NCI-H82 (cell line): Measurements from ENCODE around the gene TXN2.
"Not testable (repeated sequence)": the region's sequence is repeated elsewhere in the genome, so short reads cannot be mapped to it uniquely, and the experiment has no call there.

Experiments used
- DNase-seq: peaks from one replicate; lab custom pipeline; 2025; lab: John Stamatoyannopoulos, UW

Gene TXN2

GRCh38 chr22:36455571-36456463 lies 25.6 kb downstream of the TXN2 start:
- DNase-seq, result no peak

DNA sequence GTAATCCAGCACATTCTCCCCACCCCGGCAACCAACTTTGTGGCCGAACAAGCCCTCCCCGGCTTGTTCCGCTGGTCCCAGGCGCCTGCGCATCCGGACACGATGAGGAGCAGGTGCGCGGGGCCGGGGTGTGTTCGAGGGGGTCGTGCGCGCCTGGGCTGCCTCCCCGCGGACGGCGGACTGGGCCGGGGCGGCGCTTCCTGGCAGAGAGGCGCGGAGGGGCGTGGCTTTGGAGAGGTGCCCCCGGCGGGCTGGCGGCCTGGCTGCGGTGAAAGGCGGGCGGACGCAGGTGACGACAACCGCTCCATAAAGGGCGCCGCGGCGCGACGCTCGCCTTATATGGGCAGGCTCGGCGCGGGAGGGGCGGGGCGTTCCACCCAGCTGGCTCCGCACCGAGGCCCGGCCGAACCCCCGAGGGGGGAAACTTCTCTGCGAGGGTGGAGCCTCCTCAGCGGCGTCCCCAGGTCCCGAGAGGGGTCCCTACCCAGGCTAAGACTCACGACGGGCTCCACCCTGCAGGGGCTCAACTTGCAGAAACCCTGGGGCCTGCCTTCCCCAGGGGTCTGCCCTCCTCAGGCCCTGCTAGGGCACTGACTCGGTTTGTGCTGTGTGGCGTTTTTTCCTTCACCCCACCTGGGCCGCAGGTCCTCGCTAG lies 26.4 kb downstream of the TXN2 start:
- DNase-seq, result peak; percentile 94

- no peak for DNase-seq
Observed at GRCh38 chr22:36453855-36454378, 27.5 kb downstream of the TXN2 start.

- DNase-seq, result not testable (repeated sequence)
Observed at GRCh38 chr22:36452978-36453607, 28.3 kb downstream of the TXN2 start.

- no peak for DNase-seq
Observed at GRCh38 chr22:36452250-36452977, 29.0 kb downstream of the TXN2 start.

GRCh38 chr22:36450923-36451322 lies 30.5 kb downstream of the TXN2 start:
- DNase-seq, result not testable (repeated sequence)

DNA sequence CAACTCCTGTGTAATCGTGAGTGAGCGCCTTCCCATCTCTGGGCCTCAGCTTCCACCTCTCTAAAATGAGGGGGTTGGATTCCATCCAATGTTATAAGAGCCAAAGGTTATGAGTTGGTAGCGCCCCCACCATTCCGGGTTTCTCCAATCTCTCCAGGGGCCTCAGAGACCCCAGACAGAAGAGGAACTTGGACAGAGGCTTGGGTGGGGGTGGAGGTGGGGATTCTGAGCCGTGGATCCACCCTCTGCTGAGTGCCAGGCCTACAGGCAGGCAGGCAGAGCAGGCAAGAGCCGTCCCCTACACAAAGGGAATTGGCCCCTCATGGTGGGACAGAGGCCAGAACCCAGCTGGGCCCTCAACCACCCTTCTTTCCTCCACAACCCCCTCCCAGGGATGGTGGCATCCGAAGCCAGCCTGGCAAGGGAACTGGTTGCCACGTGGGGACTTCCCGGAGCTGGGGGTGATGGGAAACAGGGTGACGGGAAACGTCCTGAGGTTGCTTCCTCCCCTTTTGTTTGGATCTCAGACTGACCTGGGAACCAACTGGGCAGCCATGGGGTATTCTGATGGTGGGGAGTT lies 31.8 kb downstream of the TXN2 start:
- DNase-seq, result no peak

DNA sequence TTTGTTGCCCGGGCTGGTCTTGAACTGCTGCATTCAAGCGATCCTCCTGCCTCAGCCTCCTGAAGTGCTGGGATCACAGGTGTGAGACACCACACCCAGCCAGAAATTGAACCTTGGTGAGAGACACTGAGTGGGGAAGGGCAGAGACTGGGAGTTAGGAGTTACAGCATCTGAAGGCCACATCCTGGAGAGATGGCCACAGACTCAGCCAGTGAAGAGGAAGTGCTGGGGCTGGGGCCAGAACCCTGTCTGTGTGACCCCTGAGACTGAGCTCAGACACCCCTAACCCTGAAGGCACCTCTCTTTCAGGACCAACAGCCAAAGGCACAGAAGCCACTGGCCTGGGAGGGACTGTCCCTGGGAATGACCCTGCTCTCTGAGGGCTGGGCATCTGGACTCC lies 33.8 kb downstream of the TXN2 start:
- no peak for DNase-seq

DNA sequence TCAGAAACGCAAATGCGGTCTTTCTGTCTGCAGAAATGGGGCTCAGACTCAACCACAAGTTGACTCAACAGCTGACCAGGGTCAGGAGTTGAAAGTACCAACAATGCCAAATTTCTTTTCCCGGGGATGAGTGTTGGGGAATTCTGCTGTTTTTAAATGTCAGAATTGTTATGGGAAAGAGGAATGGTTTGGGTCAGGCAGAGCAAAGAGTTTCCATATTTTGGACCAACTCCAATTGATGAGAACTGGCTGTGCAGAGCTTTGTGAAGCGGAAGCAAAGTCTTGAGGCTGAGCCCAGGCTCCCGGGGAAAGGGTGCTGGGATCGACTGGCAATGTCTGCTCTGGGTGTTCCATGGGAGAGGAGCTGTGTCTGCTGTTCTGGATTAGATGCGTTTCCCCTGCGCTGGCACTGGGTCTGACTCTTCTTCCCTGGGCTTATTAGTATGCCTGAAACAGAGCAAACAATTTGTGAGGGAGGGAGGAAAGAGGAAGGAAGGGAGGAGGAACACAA lies 36.2 kb downstream of the TXN2 start:
- DNase-seq, result no peak

DNA sequence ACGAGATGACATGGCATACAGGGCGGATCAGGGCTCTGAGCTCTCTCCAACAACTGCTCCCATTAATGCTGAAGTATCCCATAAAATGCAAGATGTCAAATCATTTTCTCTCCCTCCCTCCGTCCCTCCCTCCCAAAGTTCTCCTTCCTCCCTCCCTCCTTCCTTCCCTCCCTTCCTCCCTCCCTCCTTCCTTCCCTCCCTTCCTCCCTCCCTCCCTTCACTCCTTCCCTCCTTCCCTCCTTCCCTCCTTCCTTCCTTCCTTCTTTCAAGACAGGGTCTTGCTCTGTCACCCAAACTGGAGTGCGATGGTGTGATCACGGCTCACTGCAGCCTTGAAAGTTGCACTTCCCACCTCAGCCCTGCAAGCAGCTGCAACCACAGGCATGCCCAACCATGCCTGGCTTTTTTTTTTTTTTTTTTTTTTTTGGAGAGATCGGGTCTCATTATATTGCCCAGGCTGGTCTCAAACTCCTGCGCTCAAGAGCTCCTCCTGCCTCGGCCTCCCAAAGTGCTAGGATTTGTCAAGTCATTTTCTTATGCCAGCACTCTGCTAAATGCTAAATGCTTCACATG lies 38.2 kb downstream of the TXN2 start:
- DNase-seq, result no peak

DNA sequence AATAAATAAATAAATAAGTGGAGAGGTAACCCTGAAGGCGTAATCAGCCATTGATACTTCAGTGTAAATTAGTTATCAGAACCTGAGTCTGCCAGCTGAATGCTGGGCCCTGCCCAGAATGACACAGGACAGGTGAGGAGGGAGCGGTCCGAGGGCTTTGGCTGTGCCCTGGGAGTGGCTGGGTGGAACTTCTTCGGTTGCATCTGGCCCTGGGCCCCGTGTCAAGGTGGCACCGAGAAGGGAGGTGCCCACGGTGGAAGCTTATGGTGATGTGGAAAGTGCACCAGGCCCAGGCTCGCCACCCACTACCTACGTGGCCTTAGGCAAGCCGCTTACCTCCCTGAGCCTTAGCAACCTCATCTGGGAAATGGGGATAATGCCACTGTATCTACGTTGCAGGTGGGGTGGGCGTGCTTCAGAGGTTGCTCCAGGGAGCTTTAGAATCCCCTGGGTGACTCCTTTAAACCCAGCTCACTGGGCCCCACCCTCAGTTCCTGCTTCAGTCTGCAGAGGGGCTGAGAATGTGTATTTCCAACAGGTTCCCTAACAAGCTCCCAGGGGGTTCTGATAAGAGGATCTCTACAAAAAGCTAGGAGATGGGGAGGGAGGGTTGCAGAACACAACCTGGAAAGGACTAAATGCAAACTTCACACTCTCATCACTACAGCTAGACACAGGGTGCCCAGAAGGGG lies 38.8 kb downstream of the TXN2 start:
- no peak for DNase-seq

GRCh38 chr22:36440429-36441002 lies 40.9 kb downstream of the TXN2 start:
- DNase-seq, result no peak

- DNase-seq, result peak; percentile 25
Observed at GRCh38 chr22:36439481-36440271, 41.8 kb downstream of the TXN2 start.

GRCh38 chr22:36435516-36436415 lies 45.7 kb downstream of the TXN2 start:
- DNase-seq, result no peak

DNA sequence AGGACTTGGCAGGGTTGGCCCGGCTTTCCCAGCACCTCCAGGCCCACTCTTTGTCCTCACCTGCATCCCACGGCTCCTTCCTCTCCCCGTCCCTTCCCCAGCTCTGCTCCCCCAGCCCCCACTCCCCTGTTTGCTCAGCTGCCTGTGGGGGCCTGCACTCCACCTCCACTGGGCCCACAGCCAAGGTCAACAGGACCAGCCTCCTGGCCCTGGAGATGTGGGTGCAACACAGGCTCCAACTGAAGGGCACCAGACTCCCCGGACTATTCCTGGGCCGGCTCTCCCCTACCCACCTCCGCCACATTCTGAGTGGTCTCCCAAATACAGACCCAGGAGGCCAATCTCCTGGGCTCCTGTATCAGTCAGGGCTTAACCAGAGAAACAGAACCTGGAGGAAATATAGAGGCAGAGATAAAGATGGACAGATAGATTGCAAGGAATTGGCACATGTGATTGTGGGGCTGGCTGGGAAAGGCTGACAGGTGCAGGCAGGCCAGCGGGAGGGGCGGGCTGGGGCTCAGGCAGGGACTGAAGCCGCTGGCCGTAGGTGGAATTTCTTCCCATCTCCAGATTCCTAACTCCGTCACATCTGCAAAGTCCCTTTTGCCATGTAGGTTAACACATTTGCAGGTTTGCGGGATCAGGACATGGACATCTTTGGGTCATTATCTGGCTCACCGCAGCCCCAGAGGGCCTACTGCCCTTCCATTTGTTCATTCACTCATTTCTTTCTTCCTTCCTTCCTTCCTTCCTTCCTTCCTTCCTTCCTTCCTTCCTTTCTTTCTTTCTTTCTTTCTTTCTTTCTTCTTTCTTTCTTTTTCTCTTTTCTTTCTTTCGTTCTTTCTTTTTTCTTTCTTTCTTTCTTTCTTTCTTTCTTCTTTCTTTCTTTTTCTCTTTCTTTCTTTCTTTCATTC lies 47.9 kb downstream of the TXN2 start:
- peak; percentile 20 for DNase-seq

DNA sequence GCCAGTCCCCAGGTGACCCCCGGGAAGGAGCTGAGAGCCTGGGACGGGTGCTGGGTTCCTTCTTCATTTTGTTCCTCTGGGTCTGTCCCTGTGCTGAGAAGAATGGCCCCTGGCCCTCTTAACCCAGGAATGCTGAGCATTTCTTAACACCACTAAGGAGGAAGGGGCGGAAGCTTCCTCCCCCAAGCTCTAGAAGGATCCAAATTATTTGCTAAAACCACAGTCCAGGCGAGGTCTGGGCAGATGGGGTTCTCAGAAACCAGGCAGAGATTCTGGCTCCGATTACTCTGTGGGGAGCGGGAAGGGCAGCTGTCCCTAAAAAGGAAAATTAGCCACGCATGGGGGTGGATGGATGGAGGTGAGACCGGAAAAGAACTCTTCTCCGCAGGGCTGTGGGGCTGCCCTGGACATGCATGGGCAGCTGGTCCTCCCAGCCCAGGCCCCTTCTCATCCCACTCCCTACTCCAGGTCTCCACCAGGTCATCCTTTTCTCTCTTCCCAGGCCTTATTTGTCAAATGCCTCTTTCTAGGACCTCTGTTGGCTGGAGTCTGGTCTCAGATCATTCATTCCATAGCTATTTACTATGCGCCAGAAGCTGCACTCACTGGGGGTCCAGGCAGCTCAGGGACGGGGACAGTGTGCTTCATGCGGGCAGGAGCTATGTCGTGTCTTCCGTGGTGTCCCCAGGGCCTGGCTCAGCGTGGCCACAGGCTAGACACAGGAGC lies 48.7 kb downstream of the TXN2 start:
- no peak for DNase-seq
